Ishikawa (cell line): ENCODE data around the gene OR2A14.

ENCODE experiments used
- CEBPB ChIP-seq: IDR thresholded peaks from 2 replicates; pipeline ENCODE4 v1.6.1; 2012
- CREB1 ChIP-seq: IDR thresholded peaks from 2 replicates; pipeline ENCODE4 v1.6.1; 2012; ENCODE audit warnings: low read depth
- EGR1 ChIP-seq: IDR thresholded peaks from 2 replicates; pipeline ENCODE4 v1.6.1; 2012
- EP300 ChIP-seq: IDR thresholded peaks from 2 replicates; pipeline ENCODE4 v1.6.1; 2012; ENCODE audit warnings: borderline replicate concordance
- FOXM1 ChIP-seq: IDR thresholded peaks from 2 replicates; pipeline ENCODE4 v1.6.1; 2012; ENCODE audit warnings: low read depth, borderline replicate concordance
- MAX ChIP-seq: IDR thresholded peaks from 2 replicates; pipeline ENCODE4 v1.6.1; 2012
- NFIC ChIP-seq: IDR thresholded peaks from 2 replicates; pipeline ENCODE4 v1.6.1; 2012
- RAD21 ChIP-seq: IDR thresholded peaks from 2 replicates; pipeline ENCODE4 v1.6.1; 2012; ENCODE audit warnings: low read depth
- REST ChIP-seq: IDR thresholded peaks from 2 replicates; pipeline ENCODE4 v1.6.1; 2012; ENCODE audit warnings: low read depth, mild to moderate bottlenecking
- TAF1 ChIP-seq: IDR thresholded peaks from 2 replicates; pipeline ENCODE4 v1.6.1; 2012; ENCODE audit warnings: low read depth, mild to moderate bottlenecking
- TCF12 ChIP-seq: IDR thresholded peaks from 2 replicates; pipeline ENCODE4 v1.6.1; 2012; ENCODE audit warnings: low read depth
- TEAD4 ChIP-seq: IDR thresholded peaks from 2 replicates; pipeline ENCODE4 v1.6.1; 2012
- USF1 ChIP-seq: IDR thresholded peaks from 2 replicates; pipeline ENCODE4 v1.6.1; 2012
- YY1 ChIP-seq: IDR thresholded peaks from 2 replicates; pipeline ENCODE4 v1.6.1; 2012; ENCODE audit warnings: low read depth
- ZBTB7A ChIP-seq: IDR thresholded peaks from 2 replicates; pipeline ENCODE4 v1.6.1; 2012; ENCODE audit warnings: low read depth

OR2A14 gene

GRCh38 chr7:144118341-144118740 lies 4.6 kb upstream of the OR2A14 start:
- TF ChIP-seq CREB1 (no peak), YY1 (no peak), EP300 (no peak), NFIC (no peak), CEBPB (no peak), REST (no peak), FOXM1 (no peak), MAX (no peak), USF1 (no peak), TAF1 (no peak), TCF12 (no peak), EGR1 (no peak), ZBTB7A (no peak), RAD21 (no peak), TEAD4 (no peak)

- peak; percentile 93 for TF ChIP-seq USF1
- peak; percentile 86 for TF ChIP-seq RAD21
- TF ChIP-seq EGR1: no peak
- TF ChIP-seq NFIC: no peak
- peak; percentile 48 for TF ChIP-seq MAX
Observed at GRCh38 chr7:144127714-144128334, 4.8 kb downstream of the OR2A14 start.

DNA sequence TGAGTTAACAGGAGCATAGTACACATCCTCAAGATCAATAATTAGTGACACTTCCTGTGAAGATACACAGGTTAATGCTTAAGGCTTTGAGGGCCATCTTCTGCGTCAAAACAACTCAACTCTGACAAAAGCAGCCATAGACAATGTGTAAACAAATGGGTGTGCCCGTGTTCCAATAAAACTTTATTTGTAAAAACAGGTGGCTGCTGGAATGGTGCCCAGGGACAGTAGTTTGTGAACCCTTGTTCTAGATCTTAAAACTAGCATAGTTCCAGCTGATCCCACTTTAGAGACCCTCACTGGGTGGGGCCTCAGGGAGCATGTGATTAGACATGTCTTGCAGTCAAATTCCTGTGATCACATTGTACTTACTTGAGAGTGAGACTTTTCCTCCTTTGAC lies 7.8 kb downstream of the OR2A14 start:
- TF ChIP-seq NFIC: no peak
- TF ChIP-seq RAD21: no peak
- TF ChIP-seq EP300: no peak
- TF ChIP-seq USF1: no peak
- TF ChIP-seq ZBTB7A: no peak
- no peak for TF ChIP-seq MAX
- no peak for TF ChIP-seq FOXM1
- no peak for TF ChIP-seq TAF1
- no peak for TF ChIP-seq CREB1
- TF ChIP-seq TCF12: no peak
- TF ChIP-seq TEAD4: no peak
- no peak for TF ChIP-seq CEBPB
- no peak for TF ChIP-seq EGR1
- TF ChIP-seq YY1: no peak
- TF ChIP-seq REST: no peak

DNA sequence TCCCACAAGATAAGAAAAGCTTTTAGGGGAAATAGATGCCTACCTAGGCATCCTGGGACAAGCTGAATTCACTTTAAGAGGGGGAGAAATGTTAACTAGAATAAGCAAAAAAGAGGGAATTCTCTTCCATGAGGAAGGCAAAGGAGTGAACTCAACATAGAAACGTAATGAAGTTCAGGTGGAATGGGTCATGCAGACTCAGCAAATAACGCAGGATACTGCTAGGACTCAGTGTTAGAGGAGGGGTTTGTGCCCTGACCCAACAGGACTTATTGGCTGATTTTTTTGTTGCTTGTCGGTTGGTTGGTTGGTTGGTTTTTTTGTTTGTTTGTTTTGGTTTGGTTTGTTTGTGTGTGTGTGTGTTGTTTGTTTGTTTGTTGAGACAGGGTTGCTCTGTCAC lies 9.3 kb downstream of the OR2A14 start:
- no peak for TF ChIP-seq YY1
- no peak for TF ChIP-seq NFIC
- no peak for TF ChIP-seq EGR1
- no peak for TF ChIP-seq RAD21
- TF ChIP-seq ZBTB7A: no peak

- no peak for TF ChIP-seq RAD21
- no peak for TF ChIP-seq CEBPB
- TF ChIP-seq CREB1: no peak
- TF ChIP-seq TAF1: no peak
- TF ChIP-seq USF1: no peak
- no peak for TF ChIP-seq NFIC
- TF ChIP-seq YY1: no peak
- no peak for TF ChIP-seq REST
- no peak for TF ChIP-seq FOXM1
- TF ChIP-seq MAX: no peak
- no peak for TF ChIP-seq ZBTB7A
- TF ChIP-seq EGR1: no peak
- no peak for TF ChIP-seq TCF12
Observed at GRCh38 chr7:144133307-144133706, 10.3 kb downstream of the OR2A14 start.
